ENCODE data around the gene MYLK.

DNA sequence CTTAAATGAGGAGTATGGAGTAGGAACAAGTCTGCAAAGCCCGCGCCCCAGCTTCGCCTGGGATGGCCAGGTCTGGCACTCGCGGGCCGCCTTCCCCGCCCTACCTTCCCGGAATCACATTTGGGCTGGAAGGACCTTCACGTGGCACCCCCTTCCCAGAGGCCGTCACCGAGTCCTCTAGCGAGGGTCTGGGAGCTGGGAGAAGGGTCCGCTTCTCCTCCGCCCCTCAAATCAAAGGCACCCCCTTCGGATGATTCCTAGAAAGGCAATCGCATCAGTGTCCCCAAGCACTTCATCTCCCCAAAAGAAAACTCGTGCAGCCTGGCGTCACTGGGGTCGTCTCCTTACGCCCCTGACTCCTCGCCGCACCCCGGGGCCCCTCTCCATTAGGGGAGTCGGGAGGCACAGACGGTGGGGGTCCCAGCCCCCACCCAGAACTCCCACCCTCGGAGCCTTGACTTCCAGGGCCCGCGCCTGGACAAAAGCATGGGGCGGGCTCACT, 380 bp downstream of the MYLK start:
- TF ChIP-seq, protein P1, sequence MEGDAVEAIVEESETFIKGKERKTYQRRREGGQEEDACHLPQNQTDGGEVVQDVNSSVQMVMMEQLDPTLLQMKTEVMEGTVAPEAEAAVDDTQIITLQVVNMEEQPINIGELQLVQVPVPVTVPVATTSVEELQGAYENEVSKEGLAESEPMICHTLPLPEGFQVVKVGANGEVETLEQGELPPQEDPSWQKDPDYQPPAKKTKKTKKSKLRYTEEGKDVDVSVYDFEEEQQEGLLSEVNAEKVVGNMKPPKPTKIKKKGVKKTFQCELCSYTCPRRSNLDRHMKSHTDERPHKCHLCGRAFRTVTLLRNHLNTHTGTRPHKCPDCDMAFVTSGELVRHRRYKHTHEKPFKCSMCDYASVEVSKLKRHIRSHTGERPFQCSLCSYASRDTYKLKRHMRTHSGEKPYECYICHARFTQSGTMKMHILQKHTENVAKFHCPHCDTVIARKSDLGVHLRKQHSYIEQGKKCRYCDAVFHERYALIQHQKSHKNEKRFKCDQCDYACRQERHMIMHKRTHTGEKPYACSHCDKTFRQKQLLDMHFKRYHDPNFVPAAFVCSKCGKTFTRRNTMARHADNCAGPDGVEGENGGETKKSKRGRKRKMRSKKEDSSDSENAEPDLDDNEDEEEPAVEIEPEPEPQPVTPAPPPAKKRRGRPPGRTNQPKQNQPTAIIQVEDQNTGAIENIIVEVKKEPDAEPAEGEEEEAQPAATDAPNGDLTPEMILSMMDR (conservative IDR thresholded peaks at IDR 0.05; ENCODE audit: low read length): no peak
- TF ChIP-seq EZH2phosphoT487 (IDR thresholded peaks at IDR 0.05; ENCODE audit: borderline replicate concordance): no peak

Measured in Loucy (cell line).